T-helper 22 cell (primary cell): ENCODE results near the gene SHISA3.

Source experiments
- DNase-seq: peaks from one replicate; pipeline ENCODE4 v3.0.0-alpha.2; 2020; ENCODE audit warnings: low read depth

Gene SHISA3

DNA sequence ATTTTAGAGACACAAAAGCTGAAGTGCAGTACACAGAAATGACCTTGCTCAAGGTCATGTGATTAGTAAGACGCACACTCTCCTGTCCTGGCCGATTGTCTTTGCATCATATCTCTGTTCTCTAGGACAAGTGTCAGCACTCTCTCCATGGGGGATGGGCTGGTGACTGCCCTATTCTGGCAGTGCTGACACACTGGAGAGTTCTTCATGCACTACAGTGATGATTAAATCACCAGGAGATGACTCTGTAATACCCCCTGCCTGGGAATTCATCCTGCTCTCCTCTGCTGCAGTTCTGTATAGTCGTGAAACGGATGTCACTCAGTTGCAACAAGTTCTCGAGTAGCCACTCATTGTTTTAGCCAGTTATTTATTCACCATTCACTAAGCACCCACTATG is 5.3 kb upstream of the SHISA3 start:
- no peak for DNase-seq

DNA sequence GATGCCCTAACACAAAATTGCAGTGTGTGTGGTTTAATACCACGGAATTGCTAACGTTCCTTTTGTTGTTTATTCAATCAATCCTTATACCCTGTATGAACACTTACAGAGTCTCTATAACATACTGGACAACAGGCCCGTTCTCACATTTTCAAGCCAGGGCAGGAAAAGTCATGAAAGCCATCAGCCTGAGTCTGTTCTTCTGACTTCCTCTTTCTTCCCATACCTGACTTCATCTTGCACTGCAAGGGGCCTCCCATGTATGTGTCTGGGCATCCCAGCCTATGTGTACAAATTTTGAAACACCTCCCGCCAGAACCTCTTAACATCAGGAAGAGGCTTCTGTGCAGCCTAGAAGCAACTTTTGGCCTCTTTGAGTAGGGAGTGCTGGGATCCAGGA is 4.9 kb upstream of the SHISA3 start:
- DNase-seq = no peak

DNA sequence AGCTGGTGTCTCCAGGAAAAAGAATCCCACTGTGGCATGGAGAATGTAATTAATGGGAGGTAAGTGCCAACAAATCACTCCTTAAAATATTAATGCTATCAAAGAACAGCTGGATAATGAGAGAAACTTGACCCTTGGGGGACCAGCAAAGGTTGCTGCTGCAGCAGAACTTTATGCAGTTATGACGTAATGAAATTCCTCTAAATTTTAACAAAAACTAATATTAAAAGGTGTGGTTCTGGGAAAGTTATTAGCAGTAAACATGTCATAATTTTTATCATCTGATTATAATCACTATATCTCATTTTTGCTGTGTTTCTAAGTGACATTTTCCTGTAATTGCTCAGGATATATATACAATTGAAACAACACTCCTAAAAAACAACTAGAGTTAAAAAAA is 1.7 kb upstream of the SHISA3 start:
- no peak for DNase-seq

DNA sequence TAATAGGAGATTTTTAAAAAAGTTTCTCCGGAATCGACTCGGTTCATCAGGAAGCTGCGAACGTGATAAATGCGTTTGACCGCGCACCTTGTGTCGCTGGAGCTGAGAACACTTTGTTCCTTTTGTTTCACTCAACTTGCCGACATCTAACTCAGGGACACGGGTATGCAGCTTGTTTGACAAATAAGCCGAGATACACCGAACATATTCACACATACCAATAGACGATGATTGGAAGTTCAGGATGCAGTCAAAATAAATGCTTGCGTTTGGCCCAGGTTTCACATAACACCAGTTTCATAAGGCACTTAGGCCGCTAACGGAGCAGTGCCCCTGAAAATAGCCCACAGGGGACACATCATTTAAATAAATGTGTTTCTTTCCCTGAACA is 932 bp upstream of the SHISA3 start:
- DNase-seq = no peak

DNA sequence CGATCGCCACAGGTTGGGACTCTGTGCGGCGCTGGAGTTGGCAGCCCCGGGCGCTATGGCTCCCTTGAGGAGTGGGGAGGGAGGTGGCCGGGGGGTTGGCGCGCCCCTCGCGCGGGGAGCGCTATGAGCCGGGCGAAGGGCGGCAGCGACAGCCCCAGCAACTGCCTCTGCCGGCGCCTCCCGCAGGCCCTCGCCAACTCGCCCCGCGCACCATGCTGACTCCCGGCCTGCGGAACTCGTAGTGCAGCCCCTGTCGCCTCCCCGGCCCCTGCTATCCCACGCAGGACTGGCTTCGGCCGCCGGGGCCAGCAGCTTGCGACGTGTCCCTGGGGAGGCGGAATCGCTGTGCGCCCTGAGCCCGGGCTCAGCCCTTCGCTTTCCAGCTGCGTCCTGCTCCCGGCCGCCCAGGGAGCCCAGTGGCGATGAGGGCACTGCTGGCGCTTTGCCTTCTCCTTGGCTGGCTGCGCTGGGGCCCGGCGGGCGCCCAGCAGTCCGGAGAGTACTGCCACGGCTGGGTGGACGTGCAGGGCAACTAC is 415 bp downstream of the SHISA3 start:
- no peak for DNase-seq

DNA sequence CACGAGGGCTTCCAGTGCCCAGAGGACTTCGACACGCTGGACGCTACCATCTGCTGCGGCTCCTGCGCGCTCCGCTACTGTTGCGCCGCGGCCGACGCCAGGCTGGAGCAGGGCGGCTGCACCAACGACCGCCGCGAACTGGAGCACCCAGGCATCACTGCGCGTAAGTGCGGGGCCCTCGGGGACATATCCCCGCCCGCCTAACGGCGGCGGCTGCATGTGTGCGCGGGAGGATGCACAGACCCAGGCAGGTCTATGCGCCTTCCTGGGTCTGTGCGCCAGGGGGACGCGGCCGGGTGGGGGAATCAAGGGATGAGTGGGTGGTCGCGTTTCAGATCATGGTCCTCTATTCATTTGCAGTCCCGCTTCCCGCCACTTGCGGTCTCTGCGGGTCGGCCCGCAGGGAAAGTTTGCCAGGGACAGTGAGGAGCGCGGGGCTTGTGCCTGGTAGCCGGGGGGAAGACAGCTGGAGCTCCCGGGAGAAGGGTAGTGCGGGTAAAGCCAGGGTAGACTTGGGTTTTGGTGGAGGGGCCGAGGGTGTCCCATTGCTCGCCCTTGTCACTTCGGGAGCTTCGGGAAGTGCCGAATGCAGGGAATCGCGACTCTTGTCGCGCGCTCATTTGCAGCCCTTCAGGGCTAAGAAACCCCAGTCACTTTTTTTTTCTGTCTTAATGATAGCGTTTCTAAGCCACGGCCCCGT is 1.0 kb downstream of the SHISA3 start:
- no peak for DNase-seq

DNA sequence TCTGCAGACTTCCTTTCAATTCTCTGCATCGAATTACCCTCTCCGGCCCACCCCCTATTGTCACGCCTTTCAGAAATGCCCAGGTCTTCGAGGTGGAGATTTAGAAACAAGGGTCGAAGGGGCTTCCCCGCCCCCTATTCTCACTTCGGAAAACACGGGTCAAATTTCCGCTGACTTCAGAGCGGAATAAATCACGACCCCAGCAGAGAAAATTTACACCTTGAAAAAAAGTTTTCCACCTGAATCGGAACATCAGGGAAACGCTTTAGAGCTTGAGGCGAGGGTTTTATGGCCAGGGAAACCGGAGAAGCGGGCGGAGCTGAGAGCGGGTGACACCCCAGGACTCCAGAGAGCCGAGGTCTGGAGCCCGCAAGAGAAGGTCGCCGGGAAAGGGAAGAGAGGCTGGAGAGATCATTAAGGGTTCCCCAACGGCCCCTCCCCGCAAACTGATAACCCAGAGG is 1.6 kb downstream of the SHISA3 start:
- DNase-seq = no peak

DNA sequence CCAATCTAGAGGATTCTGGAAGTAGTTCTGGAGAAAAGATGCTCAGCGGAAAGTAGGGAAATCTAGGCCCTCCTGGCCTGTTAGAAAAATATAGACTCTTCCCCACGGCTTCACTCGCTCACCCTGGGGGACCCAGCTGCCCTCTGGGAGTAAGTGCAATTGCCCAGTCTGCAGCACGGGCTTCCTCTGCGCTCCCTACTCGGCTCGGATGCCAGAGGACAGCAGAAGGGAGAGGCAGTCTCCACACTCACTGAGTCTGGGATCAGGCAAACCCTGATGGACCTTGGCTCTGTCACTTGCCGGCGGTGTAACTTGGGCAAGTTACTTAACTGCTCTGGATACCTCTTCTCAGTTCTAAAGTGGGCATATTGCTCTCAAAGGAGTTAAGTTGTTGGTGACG is 2.1 kb downstream of the SHISA3 start:
- no peak for DNase-seq

DNA sequence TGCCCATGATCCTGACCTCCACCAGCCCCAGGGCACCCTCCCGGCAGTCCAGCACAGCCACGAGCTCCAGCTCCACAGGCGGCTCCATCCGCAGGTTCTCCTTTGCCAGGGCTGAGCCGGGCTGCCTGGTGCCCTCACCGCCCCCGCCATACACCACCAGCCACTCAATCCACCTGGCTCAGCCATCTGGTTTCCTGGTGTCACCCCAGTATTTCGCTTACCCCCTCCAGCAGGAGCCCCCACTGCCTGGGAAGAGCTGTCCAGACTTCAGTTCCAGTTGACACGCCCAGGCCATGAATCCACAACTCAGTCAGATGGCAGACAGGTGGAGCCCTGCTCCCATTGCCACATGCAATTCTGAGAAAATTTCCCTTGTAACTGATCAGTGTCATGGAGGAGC is 3.9 kb downstream of the SHISA3 start:
- no peak for DNase-seq

DNA sequence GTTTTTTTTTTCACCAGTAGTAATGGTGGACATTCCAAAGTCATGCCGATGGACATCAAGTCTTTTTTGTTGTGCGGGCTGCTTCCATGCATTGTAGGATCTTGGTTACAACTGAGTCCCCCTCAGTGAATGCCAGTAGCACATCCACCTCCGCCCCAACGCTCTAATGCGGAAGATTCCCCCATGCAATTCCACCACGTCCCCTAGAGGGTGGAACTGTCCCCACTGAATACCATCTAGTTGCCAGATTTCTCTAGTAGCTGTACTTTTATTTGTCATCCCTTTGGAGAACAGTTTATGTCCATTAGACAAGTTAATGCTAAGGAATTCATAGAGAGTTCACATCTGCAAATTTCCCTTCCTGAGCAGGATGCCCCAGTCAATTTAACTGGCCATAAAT is 6.7 kb downstream of the SHISA3 start:
- no peak for DNase-seq

DNA sequence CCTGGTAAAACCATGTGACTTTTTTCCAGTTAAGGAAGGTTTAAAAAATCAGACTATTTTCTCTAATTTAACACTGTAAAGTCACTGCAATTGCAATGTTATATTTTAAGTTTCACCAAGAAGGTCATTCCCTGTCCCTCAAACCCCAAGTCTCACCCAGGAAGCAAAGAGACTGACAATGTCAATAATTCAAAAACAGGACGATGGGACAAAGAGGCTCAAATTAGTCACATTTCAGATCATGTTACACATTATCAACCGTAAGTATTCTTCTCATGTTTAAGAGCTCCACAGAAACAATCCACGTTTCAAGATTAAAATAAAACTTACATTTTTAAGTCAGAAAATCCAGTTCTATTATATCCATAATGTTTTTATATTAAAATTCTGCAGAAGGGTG is 13.2 kb downstream of the SHISA3 start:
- no peak for DNase-seq

DNA sequence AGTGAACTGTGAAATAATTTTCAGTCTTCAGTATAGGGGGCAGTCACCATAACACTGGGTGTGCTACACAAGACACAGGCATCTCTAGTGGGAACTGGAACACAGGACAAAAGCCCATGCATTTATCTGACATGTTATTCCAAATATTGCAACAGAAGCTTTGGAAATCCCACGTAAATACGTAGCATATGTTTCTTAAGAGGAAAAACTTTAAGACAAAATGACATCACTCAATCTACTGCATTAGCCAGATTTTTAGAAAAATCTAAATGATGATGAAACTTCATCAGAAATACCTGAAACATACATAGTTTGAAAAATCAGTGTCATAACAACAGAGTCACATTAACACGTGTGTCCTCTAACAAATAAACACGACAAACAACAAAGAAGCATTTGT is 14.5 kb downstream of the SHISA3 start:
- DNase-seq = no peak

DNA sequence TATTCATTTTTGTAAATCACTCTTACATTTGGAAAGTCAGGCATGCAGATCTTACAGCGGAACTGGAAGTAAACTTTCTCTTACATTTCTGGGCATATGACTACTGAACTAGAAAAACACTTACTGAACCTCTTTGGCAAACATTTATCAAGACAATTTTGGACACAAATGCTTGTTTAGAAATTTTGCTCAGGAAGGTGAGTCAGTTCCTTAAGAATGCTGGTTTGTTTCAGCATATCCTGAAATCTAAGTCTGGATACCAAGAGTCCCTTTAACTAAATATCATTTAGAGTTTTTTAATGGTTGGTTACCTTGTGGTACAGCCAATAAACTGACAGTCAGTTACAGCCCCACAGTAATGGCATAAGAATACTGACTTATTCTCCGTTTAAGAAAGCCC is 15.0 kb downstream of the SHISA3 start:
- DNase-seq = no peak

DNA sequence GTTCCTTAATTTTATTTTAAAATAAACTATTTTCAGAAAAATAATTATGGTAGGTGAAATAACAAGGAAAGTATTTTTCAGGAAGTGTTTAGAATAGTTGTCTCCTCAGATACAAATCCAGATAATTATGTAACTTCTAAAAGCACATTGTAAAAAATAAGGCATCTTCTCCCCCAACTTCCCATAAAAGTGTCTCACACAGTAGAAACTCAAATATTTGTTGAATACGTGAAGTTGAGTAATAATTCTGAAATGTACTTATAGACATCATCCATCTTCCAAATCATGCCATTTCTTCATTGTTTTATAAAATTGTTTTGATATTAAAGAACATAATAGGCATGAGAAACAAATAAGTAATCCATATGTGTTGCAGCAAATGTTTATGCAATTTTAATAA is 18.0 kb downstream of the SHISA3 start:
- DNase-seq = no peak

DNA sequence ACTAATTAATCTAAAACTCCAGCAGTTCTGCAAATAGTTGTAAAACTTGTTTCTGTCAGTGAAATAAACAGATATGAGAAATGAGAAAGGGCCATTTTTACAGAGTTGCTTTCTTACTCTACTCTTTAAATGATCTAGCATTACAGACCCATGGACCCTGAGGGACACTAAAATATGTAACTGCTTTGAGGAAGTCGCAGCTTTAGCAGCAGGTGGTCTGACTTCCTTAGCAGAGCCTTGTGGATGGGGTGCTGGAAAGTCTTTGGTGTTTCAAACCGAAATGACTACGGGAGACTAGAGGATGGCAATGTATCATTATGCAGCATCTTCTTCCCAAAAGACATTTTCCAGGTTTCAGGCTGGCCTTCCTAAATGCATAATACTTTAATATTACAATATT is 18.7 kb downstream of the SHISA3 start:
- no peak for DNase-seq

DNA sequence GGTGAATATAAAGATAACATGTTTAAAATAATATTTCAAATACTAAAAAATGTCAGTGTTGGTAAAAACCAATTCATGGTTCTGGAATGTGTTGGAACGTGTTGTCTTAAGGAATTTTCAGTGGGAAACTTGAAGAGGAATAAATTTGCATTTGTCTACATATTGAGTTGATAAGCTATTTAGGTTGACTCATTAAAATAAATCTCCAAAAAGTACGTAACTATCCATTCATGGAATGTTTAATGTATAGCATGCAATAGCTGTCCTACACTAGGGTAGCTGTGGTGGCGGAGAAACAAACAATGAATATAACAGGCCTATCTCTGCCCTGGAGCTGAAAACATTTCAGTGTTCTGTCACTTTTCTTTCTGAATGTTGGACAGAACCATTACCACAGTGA is 20.3 kb downstream of the SHISA3 start:
- DNase-seq = no peak

DNA sequence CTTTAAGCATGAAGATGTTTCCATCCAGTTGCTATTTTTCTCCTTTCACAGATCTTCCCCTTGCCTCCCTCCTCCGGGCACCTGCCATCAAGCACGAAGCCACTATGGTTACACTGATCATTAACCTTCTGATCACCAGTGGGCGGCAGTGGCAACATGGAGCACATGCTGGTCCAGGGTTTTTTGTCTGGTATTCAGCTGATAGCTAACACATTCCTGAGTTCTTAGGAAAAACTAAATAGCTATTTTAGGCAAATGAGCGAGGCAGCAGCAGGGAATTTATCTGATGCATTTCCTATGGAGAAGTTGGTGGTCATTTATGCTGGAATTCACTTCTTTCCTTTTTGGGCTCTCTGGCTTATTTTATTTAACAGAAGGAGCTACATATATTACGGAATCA is 22.9 kb downstream of the SHISA3 start:
- no peak for DNase-seq

DNA sequence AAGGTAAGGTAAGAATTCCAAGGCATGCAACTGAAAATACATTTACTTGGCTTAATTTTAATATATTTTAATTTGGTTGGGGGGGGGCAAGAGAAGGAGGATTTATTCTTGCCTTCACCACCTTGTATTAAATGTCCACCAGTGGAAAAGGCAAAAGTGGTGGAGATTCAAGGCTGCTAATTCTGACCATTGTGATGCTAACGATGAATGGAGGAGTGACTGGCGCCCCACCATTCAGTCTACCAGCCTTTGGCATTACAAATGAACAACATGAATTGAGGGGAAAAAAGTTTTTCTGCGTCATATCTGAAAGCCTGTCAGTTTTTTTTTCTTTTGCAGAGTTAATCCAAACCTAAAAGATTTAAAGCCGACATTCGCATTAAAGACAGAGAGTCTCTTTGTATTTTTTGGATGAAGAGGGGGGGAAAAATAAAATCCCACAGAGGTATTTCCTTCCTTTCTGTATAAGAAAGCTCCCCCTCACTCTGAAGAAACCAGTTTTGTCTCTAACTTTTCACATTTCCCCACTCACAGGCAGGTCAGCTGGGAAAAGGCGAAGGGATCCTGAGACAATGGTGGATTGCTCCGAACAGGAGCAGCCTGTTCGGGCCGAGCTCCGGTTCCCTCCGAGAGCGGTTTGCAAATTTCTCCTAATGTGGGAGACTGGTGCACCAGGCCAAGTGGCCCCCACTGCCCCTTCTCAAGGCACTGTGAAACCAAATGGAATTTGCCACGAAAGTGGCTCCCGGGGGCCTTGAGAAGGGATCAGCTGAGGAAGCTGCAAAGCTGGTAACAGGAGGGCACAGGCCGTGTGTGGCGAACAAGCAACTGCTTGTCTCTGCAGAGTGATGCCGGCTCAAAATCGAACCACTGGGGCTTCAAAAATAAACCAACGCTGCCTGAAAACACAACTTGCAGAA is 28.1 kb downstream of the SHISA3 start:
- DNase-seq = no peak

DNA sequence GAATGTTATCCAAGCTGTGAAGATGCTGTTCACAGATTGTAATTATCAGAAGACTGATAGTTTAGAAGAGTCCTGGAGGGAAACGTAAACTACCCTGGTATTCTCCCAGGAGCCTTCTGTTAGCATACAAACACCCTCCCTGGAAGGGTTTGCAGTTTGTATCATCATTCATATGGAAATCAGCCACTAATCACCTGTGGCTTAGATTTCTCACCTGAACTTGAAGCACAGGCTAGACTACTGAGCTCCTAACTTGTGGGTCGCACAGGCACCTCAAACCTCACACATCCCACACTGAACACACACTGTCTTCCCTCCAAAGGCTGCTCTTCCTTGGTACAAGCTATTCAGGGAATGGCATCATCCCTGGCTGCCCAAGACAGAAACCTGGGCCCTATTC is 30.7 kb downstream of the SHISA3 start:
- no peak for DNase-seq

DNA sequence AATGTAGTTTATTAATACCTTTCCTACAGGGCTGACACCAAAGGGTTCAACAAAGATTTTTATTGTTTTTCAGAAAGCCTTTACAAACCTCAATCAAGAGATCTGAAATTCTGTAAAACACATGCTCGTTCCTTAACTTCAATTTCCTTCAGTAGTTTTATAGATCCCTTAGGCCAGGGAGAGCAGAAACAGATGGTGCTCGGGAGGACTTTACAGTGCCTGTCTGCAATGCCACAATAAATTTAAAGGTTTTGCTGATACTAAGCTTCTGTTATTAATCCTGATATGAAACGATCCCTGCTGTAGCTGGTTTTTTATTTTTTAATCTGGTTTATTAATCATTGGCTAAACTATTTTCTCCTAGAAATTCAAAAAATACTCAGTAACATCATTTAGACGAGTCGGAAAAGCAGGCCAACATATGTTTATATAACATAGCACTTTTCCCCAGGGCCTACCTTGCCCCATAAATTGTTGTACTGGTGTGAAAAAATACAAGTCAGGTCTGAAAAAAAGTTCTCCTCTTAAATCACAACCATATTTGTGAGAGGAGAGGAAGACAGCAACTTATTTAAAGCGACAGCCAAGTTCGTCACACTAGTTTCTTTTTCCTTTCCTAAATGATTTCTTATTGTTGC is 39.8 kb downstream of the SHISA3 start:
- no peak for DNase-seq

DNA sequence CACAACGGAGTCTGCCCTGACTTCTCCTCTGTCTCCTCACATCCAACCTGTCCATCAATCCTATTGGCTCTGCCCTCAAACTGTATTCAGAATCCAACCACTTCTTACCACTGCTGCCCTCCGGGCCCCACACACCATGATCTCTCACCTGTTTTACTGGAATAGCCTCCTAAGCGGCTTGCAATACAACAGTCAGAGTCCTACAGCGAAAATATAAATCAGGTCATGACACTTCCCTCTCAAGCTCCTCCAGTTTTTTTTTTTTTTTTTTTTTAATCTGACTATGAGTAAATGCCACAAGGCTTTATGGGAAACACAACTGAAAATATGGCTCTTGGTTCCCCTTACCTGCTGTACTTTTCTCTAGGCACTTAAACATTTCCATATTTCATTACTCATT is 42.8 kb downstream of the SHISA3 start:
- DNase-seq = no peak

DNA sequence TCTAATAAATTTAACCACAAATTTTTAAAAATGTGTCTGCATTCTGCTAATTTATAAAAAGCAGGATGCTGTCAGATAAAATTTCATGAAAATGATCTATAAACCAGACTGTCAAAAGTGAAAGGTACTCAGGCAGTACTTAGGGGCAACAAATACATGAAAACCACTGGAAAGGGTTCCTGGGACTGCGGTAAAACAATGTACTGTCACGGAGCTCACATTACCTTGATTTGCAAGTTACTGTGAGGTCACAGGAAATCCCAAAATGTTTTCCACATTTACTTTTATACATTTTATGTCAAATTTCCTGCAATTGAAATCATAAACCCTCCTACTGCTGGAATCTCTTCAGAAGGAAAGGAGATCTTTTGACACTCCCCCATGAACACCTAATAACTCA is 45.3 kb downstream of the SHISA3 start:
- no peak for DNase-seq

DNA sequence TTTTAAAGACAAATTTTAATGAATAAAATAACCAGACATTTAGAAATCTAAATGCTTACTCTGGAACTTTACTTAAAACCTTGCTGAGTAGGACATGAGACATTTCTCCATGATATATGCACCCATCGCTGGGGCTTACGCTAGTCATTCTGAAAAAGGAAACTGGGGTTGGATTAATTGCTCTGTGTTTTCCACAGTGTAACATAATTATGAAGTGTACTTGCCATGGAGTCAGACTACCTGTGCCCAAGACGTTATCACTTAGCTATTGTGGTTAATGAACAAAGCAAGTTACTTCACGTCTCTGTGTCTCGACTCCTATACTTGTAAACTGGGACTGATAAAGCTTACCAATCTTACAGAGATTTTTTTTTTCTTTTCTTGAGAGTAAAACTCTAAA is 47.8 kb downstream of the SHISA3 start:
- DNase-seq = no peak
